Suppressor macrophage treated with lipopolysaccharide for 1 hour (primary cell): ENCODE results near the gene MAP4K4.
"Not testable (repeated sequence)": the region's sequence is repeated elsewhere in the genome, so short reads cannot be mapped to it uniquely, and the experiment has no call there.

Experiments
- DNase-seq, 3 donors: peaks; one replicate each; pipeline ENCODE4 v3.0.0-alpha.2; 2020 to 2022

Gene MAP4K4

DNA sequence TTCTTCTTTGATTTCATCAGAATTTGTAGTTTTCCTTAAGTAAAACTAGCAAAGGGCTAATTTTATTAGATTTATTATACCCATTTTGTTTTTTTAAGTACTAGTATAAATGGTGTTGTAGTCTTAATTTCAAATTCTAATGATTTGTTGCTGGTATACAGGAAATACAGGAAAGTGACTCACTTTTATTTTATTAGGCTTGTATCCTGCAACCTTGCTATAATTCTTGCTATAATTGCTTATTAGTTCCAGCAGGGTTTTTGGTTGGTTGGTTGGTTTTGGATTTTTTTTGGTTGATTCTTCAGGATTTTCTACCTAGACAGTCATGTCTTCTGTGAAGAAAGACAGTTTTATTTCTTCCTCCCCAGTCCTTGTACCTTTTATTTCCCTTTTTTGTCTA is 183.6 kb downstream of the MAP4K4 start:
- no peak for DNase-seq

- no peak for DNase-seq
These were observed 185.3 kb downstream of the MAP4K4 start for GRCh38 chr2:101882769-101883307.

DNA sequence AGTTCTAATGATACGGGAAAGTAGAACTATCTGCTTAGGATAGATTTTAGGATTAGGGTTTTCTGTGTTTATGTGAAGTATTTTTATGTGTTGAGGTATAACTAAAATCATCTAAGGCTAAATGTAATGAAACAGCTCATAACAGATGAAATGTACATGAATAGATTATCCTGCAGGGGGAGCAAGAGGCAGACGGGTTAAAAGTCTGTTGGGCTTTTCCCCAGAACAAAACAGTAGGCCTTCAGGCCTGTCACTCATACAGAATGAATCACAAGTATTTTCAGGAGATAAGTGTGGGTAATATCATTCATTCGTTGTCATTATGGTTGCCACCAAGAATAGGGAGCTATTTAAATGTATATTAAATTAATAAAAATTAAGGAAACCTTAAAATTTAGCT is 186.4 kb downstream of the MAP4K4 start:
- peak; percentile 88 to 93 (median 88) for DNase-seq

GRCh38 chr2:101884423-101884822 is 186.9 kb downstream of the MAP4K4 start:
- DNase-seq: no peak

DNA sequence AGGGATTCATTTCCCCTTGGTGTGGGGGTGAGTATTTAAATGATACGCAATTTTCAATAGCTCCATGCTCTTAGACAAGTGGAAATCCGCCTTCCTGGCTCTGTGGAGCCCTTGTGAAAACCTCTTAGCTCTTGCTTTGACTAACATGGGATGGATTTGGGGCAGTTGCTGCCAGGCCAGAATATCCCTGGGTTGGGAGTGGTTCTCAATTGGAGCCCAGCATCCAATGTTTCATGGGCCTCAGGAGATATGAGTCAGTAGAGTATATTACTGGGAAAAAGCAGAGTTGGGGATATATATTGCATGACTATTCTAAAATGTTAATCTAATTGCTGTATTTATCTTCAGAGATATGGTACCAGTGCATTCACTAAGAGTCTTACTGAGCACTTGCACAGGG is 189.8 kb downstream of the MAP4K4 start:
- no peak for DNase-seq

DNA sequence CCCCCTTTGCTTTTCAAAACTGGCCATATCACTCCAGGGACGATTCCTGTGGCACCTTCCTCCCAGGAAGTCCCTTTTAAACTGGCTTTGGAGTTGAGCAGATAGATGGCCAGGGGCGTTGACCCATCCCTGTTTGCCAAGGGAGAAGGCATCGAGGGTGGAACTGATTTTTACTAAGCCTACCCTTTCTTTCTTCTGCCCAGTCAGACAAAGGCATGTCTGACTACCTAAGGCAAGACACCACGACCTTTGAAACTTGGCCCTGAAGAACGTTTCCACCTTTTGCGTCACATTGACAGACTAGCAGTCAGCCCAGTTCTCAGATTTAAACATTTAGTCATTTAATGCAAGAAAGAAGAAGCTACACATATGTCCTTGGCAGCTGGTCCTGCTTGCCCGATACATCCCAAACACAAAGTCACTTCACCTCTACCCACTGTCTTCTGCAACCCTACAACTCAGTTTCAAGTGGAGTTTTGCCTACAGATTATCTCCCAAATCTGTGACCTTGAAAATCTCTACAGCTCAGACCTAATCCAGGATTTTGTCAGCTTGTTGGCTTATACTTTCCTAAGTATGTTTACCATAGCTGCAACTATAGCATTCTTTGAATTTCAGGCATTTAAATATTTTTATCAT is 192.1 kb downstream of the MAP4K4 start:
- no peak for DNase-seq

DNA sequence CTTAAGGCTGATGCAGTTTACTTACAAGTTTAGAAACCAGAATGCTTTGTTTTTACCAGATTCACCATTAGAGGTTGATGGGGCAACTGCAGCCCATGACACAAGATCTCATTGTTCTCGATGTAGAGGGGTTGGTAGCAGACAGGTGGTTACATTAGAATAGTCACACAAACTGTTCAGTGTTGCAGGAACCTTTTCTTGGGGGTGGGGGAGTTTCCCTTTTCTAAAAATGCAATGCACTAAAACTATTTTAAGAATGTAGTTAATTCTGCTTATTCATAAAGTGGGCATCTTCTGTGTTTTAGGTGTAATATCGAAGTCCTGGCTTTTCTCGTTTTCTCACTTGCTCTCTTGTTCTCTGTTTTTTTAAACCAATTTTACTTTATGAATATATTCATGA is 194.9 kb downstream of the MAP4K4 start:
- no peak for DNase-seq

- no peak for DNase-seq
These were observed 196.3 kb downstream of the MAP4K4 start for GRCh38 chr2:101893681-101894381.

GRCh38 chr2:101895039-101895438 is 197.5 kb downstream of the MAP4K4 start:
- DNase-seq: no peak

- no peak for DNase-seq
These were observed 198.4 kb downstream of the MAP4K4 start for GRCh38 chr2:101895819-101896322.

GRCh38 chr2:101897301-101897700 is 199.8 kb downstream of the MAP4K4 start:
- DNase-seq: no peak

GRCh38 chr2:101899265-101899664 is 201.8 kb downstream of the MAP4K4 start:
- DNase-seq: no peak

DNA sequence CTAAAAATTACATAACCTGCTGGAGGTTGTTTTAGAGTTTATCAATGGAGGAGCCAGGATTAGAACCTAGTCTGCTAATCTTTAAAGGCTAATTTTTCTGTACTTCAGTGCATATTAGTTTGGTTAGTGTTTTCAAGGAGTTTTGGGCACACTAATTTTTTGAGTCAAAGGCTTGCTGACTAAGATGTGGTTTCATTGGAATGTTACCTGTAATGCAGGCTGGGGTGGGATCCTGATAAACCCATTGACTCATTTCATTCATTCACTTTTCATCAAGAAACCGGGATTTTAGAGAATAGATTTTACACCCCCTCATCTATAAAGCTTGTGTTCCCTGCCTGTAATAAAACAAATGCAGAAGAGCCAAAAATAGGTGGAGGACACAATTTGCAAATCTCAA is 202.4 kb downstream of the MAP4K4 start:
- no peak for DNase-seq

DNA sequence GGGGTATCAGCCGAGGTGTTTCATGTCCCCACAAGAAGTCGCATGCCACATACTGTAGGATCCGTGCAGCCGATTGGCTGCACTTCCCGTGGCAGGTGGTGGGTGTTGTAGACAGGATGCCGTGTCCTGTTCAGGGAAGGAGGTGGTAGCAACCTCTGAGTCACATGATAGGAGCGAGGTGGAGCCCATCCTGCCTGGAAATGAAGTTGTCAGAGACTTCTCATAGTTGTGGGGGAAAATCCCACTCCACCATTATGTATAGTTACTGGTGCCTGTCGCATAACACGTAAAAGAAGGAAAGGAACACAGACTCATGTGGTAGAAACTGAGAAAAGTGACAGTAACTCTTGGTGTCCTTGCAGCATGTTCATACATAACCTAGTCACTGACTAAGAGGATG is 202.9 kb downstream of the MAP4K4 start:
- peak in 1 of 3 donors; percentile 46 for DNase-seq

DNA sequence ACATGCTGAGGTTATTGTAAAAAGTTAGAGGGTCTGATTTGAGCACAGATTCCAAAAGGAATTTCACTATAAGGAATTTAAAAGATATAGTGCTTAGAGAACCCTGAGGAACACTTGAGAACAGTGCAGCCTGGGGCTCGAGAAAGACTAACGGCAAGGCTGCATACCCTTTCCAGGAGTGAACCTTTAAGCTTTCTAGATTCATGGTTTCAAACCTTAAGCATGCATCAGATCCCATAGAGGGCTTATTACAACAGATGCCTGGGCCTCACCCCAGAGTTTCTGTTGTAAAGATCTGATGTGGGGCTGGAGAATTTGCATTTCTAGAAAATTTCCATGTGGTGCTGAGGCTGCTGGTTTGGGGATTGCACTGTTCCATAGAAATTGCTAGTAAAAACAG is 203.7 kb downstream of the MAP4K4 start:
- no peak for DNase-seq

GRCh38 chr2:101902169-101902568 is 204.7 kb downstream of the MAP4K4 start:
- no peak for DNase-seq

DNA sequence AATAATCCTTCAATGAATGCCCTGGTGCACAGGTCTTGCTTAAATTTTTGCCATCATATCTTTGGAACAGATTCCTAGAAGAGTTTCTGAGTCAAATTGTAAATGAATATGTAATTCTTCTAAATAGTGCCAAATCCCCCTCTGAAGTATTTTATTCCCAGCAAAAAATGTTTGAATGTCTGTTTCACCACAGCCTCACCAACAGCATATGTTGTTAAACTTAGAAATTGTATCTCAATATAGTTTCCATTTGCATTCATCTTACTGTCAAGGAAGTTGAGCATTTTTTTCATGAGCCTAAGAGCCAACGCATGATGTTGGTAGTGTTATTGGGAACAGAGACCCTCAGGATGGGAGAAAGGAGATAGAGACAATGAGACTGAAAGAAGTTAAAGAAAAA is 207.4 kb downstream of the MAP4K4 start:
- DNase-seq: no peak

DNA sequence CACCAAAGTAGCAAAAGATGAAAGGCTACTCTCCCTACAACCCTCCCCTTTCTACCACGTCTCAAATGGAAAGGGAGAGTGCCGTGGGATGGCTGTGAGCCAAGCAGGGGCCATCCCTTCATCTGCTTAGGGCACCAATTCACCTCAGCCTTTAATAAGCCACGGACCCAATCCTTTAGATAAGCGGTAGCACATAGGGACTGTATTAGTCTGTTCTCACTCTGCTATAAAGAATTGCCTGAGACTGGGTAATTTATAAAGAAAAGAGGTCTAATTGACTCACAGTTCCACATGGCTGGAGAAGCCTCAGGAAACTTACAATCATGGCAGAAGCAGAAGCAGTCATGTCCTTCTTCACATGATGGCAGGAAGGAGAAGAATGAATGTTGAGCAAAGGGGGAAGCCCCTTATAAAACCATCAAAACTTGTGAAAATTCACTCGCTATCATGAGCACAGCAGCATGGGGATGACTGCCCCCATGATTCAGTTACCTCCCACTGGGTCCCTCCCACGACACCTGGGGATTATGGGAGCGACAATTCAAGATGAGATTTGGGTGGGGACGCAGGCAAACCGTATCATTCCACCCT is 208.3 kb downstream of the MAP4K4 start:
- DNase-seq: no peak

- DNase-seq: peak in 2 of 3 donors; percentile 10 to 14
These were observed 212.3 kb downstream of the MAP4K4 start for GRCh38 chr2:101909760-101910159.

- DNase-seq: peak; percentile 66 to 88 (median 88)
These were observed 215.0 kb downstream of the MAP4K4 start for GRCh38 chr2:101912545-101912944.

- peak; percentile 85 to 96 (median 92) for DNase-seq
These were observed 223.9 kb downstream of the MAP4K4 start for GRCh38 chr2:101921319-101921952.

- no peak for DNase-seq
These were observed 224.4 kb downstream of the MAP4K4 start for GRCh38 chr2:101921953-101922325.

GRCh38 chr2:101924311-101924710 is 226.8 kb downstream of the MAP4K4 start:
- DNase-seq: not testable (repeated sequence)
